ENCODE measurements around the gene CCDC63.
"Not testable (repeated sequence)": the region's sequence is repeated elsewhere in the genome, so short reads cannot be mapped to it uniquely, and the experiment has no call there.

Gene CCDC63

DNA sequence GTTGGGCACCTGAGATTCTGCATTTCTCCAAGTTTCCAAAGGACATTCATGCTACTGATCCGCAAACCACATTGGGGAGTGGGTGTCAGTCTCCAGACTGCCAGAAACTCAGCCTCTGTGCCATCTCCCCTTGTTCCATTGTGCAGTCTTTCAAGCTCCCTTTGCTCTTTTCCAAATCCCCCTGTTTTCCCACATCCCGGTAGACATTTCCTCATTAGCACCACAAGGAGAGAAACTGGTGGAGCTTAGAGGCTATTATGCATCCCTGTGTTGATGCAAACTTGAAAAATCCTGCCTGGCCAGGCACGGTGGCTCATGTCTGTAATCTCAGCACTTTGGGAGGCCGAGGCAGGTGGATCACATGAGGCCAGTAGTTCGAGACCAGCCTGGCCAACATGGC lies 10.7 kb downstream of the CCDC63 start:
- Histone ChIP-seq H3K9me3 (no peaks in the 10 kb centered on the region), H3K27ac (no peak overlapping the region), H3K4me1 (ENCODE audit: control insufficient read depth in 1 of 2, insufficient read depth in 1 of 2, low read depth in 1 of 2, low read length in 1 of 2) (no peaks in the 10 kb centered on the region), H3K27me3 (peaks cover under 1% of the 10 kb centered on the region), H3K36me3 (no peaks in the 10 kb centered on the region), H3K4me3 (ENCODE audit: low read depth in 1 of 2, low read length in 1 of 2) (no peak overlapping the region)
- no peak for TF ChIP-seq CTCF (IDR thresholded peaks at IDR 0.05)

DNA sequence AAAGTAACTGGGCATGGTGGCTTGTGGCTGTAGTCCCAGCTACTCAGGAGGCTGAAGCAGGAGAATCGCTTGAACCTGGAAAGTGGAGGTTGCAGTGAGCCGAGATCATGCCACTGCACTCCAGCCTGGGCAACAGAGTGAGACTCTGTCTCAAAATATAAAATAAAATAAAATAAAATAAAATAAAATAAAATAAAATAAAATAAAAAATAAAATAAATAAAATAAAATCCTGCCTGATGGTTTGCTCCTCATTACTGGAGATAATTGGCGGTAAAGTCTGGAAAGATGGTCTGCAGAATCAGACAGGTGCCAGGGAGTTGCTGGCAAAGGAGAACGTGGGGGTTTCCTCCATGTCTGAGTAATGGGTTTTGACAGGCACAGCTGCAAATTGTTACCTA lies 11.2 kb downstream of the CCDC63 start:
- H3K4me3 ChIP-seq (ENCODE audit: low read depth in 1 of 2, low read length in 1 of 2); H3K9me3 ChIP-seq; H3K4me1 ChIP-seq (ENCODE audit: control insufficient read depth in 1 of 2, insufficient read depth in 1 of 2, low read depth in 1 of 2, low read length in 1 of 2); H3K36me3 ChIP-seq; H3K27ac ChIP-seq; H3K27me3 ChIP-seq: not testable (repeated sequence)

GRCh38 chr12:110858848-110859247 lies 12.1 kb downstream of the CCDC63 start:
- no peak for TF ChIP-seq CTCF (IDR thresholded peaks at IDR 0.05)
- Histone ChIP-seq H3K4me3 (ENCODE audit: low read depth in 1 of 2, low read length in 1 of 2) (no peak overlapping the region), H3K27me3 (no peaks in the 10 kb centered on the region), H3K4me1 (ENCODE audit: control insufficient read depth in 1 of 2, insufficient read depth in 1 of 2, low read depth in 1 of 2, low read length in 1 of 2) (no peaks in the 10 kb centered on the region), H3K9me3 (no peaks in the 10 kb centered on the region), H3K36me3 (no peaks in the 10 kb centered on the region), H3K27ac (no peak overlapping the region)

DNA sequence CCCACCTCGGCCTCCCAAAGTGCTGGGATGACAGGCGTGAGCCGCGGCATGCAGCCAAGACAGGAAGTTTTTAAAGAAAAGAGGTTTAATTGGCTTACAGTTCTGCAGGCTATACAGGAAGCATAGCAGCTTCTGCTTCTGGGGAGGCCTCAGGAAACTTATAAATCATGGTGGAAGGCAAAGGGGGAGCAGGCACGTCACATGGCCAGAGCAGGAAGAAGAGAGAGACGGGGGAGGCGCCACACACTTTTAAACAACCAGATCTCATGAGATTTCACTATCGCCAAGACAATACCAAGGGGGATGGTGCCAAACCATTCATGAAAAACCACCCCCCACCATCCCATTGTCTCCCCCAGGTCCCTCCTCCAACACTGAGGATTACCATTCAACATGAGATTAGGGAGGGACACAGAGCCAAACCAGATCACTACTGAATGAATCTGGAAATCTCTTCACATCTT lies 14.1 kb downstream of the CCDC63 start:
- Histone ChIP-seq H3K36me3 (no peaks in the 10 kb centered on the region), H3K4me1 (ENCODE audit: control insufficient read depth in 1 of 2, insufficient read depth in 1 of 2, low read depth in 1 of 2, low read length in 1 of 2) (no peaks in the 10 kb centered on the region), H3K27me3 (no peaks in the 10 kb centered on the region), H3K9me3 (no peaks in the 10 kb centered on the region), H3K4me3 (ENCODE audit: low read depth in 1 of 2, low read length in 1 of 2) (no peak overlapping the region), H3K27ac (no peak overlapping the region)
- TF ChIP-seq CTCF (IDR thresholded peaks at IDR 0.05) = no peak

DNA sequence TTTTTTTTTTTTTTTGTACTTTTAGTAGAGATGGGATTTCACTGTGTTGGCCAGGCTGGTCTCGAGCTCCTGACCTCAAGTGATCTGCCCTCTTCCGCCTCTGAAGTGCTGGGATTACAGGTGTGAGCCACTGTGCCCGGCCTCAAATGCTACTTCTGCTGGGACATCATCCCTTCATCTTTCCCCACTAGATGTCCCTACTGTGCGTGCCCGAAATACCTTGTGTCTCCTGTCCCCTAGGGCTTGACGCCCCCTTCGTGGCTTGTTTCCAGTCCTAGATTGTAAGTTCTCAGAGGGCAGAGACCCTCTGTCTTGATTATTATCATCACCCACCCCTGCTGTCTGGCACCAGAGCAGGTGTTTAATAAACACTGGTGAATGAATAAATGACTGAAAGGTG lies 14.9 kb downstream of the CCDC63 start:
- Histone ChIP-seq H3K27me3 (no peaks in the 10 kb centered on the region), H3K4me3 (ENCODE audit: low read depth in 1 of 2, low read length in 1 of 2) (no peak overlapping the region), H3K36me3 (no peaks in the 10 kb centered on the region), H3K4me1 (ENCODE audit: control insufficient read depth in 1 of 2, insufficient read depth in 1 of 2, low read depth in 1 of 2, low read length in 1 of 2) (no peaks in the 10 kb centered on the region), H3K9me3 (no peaks in the 10 kb centered on the region), H3K27ac (no peak overlapping the region)
- no peak for TF ChIP-seq CTCF (IDR thresholded peaks at IDR 0.05)

GRCh38 chr12:110862329-110862728 lies 15.5 kb downstream of the CCDC63 start:
- TF ChIP-seq CTCF (IDR thresholded peaks at IDR 0.05) = no peak
- H3K4me3 ChIP-seq (ENCODE audit: low read depth in 1 of 2, low read length in 1 of 2) = no peak overlapping the region
- H3K36me3 ChIP-seq = no peaks in the 10 kb centered on the region
- no peaks in the 10 kb centered on the region for H3K9me3 ChIP-seq
- H3K4me1 ChIP-seq (ENCODE audit: control insufficient read depth in 1 of 2, insufficient read depth in 1 of 2, low read depth in 1 of 2, low read length in 1 of 2) = no peaks in the 10 kb centered on the region
- H3K27me3 ChIP-seq = no peaks in the 10 kb centered on the region
- H3K27ac ChIP-seq = no peak overlapping the region

Data from neutrophil (primary cell).